HG03558 (cell line): ENCODE data around the gene SIL1.

ENCODE experiments used
- ATAC-seq: cut with Tn5 transposase; IDR thresholded peaks from one replicate; pipeline ENCODE4 v1.9.1; 2021; ENCODE audit warnings: moderate number of reproducible peaks; ENCODE audit not compliant: unreplicated experiment; ENCODE audit errors: extremely low read depth

Gene SIL1

GRCh38 chr5:138951091-138951985, 246.8 kb downstream of the SIL1 start:
- no peak for ATAC-seq

- ATAC-seq: no peak
Measured at GRCh38 chr5:138950421-138951031, 247.6 kb downstream of the SIL1 start.

GRCh38 chr5:138949988-138950387, 248.2 kb downstream of the SIL1 start:
- no peak for ATAC-seq

- no peak for ATAC-seq
Measured at GRCh38 chr5:138949223-138949574, 249.0 kb downstream of the SIL1 start.

GRCh38 chr5:138948471-138949222, 249.5 kb downstream of the SIL1 start:
- ATAC-seq: no peak

GRCh38 chr5:138947780-138948179, 250.4 kb downstream of the SIL1 start:
- ATAC-seq: no peak

GRCh38 chr5:138946831-138947560, 251.2 kb downstream of the SIL1 start:
- no peak for ATAC-seq

GRCh38 chr5:138946241-138946623, 251.9 kb downstream of the SIL1 start:
- ATAC-seq: no peak

- no peak for ATAC-seq
Measured at GRCh38 chr5:138945421-138946240, 252.5 kb downstream of the SIL1 start.

GRCh38 chr5:138944527-138945322, 253.4 kb downstream of the SIL1 start:
- no peak for ATAC-seq

- no peak for ATAC-seq
Measured at GRCh38 chr5:138943599-138944173, 254.5 kb downstream of the SIL1 start.

- ATAC-seq: no peak
Measured at GRCh38 chr5:138942861-138943260, 255.3 kb downstream of the SIL1 start.

- no peak for ATAC-seq
Measured at GRCh38 chr5:138942066-138942465, 256.1 kb downstream of the SIL1 start.

- ATAC-seq: no peak
Measured at GRCh38 chr5:138938526-138938925, 259.6 kb downstream of the SIL1 start.

GRCh38 chr5:138937392-138938387, 260.5 kb downstream of the SIL1 start:
- ATAC-seq: no peak

- ATAC-seq: no peak
Measured at GRCh38 chr5:138936968-138937345, 261.2 kb downstream of the SIL1 start.

GRCh38 chr5:138936225-138936967, 261.8 kb downstream of the SIL1 start:
- ATAC-seq: no peak
